K562 (cell line): Measurements from ENCODE around the gene FAM117A. TPM values are rescaled to one million over a fixed set of nuclear protein-coding genes. Genes with fewer than 3 reads are reported as not detected.
A peak's percentile ranks its signal among the peaks of the same experiment; 100 is the strongest.

ENCODE experiments used
- ELF1 ChIP-seq: fragments of 200-800 bp; sonication (Bioruptor generic); IDR thresholded peaks from 2 replicates; pipeline ENCODE4 v1.6.1; 2016; ENCODE audit warnings: missing genetic modification characterization, missing compliant biosample characterization
- EWSR1 ChIP-seq: fragments of 450-650 bp; IDR thresholded peaks from 2 replicates; pipeline ENCODE4 v1.6.1; 2018; ENCODE audit warnings: borderline replicate concordance, mild to moderate bottlenecking, low read depth, moderate library complexity; ENCODE audit not compliant: partially characterized antibody
- FOXA1 ChIP-seq: fragments of 450-650 bp; IDR thresholded peaks from 2 replicates; pipeline ENCODE4 v1.6.1; 2016; ENCODE audit warnings: mild to moderate bottlenecking, borderline replicate concordance
- FOXK2 ChIP-seq, 2 experiments: fragments of 450-650 bp; IDR thresholded peaks in 1 of 2; conservative IDR thresholded peaks in 1 of 2; 2 replicates each; pipeline ENCODE4 v1.6.1; 2016; ENCODE audit warnings: low read depth in 2 of 2, mild to moderate bottlenecking in 1 of 2
- FOXP1 ChIP-seq: sonication (generic); formaldehyde crosslinking; IDR thresholded peaks from 2 replicates; pipeline ENCODE4 v1.8.0; 2022; ENCODE audit warnings: mild to moderate bottlenecking, missing genetic modification reagents
- KDM5B ChIP-seq: fragments of 200-600 bp; sonication (generic); IDR thresholded peaks from 2 replicates; pipeline ENCODE4 v1.6.1; 2012; ENCODE audit warnings: low read depth, mild to moderate bottlenecking, moderate library complexity, low read length, control low read depth, inconsistent platforms; ENCODE audit not compliant: insufficient replicate concordance
- MBD2 ChIP-seq: sonication (generic); IDR thresholded peaks from 2 replicates; pipeline ENCODE4 v1.6.1; 2016; ENCODE audit warnings: low read depth, borderline replicate concordance
- NR2C1 ChIP-seq, 2 experiments: fragments of 450-650 bp; IDR thresholded peaks; 2 replicates each; pipeline ENCODE4 v1.6.1; 2017; ENCODE audit warnings: mild to moderate bottlenecking in 2 of 2, antibody characterized with exemption in 1 of 2, inconsistent platforms in 1 of 2, missing compliant biosample characterization in 1 of 2, missing genetic modification characterization in 1 of 2
- NR4A1 ChIP-seq, 2 experiments: fragments of 250-450 bp in 1 of 2; fragments of 450-650 bp in 1 of 2; sonication (Bioruptor Pico) in 1 of 2; IDR thresholded peaks; 2 replicates each; pipeline versions ENCODE4 v1.4.0 to v1.6.1; 2016 to 2020; ENCODE audit warnings: mild to moderate bottlenecking in 2 of 2, missing compliant biosample characterization in 1 of 2, missing genetic modification characterization in 1 of 2, moderate library complexity in 1 of 2
- SRF ChIP-seq, 2 experiments: fragments of 250-450, 450-650 bp in 1 of 2; sonication (Bioruptor Pico) in 1 of 2; sonication (generic) in 1 of 2; formaldehyde crosslinking; IDR thresholded peaks; 2 replicates each; pipeline versions ENCODE4 v1.5.0 to v1.5.1; 2020 to 2022; ENCODE audit warnings: mild to moderate bottlenecking in 1 of 2, missing genetic modification reagents in 1 of 2
- ZNF282 ChIP-seq: sonication (generic); formaldehyde crosslinking; IDR thresholded peaks from 2 replicates; pipeline ENCODE4 v1.8.1; 2023; ENCODE audit warnings: missing genetic modification reagents
- ZNF445 ChIP-seq: fragments of 250-450 bp; sonication (Bioruptor Pico); IDR thresholded peaks from 2 replicates; pipeline ENCODE4 v1.4.0; 2020; ENCODE audit warnings: low read depth, mild to moderate bottlenecking, moderate library complexity
- ZNF696 ChIP-seq: fragments of 250-450 bp; sonication (Bioruptor Pico); conservative IDR thresholded peaks from 2 replicates; pipeline ENCODE4 v1.4.0; 2020; ENCODE audit warnings: mild to moderate bottlenecking, moderate library complexity
- ZNF780A ChIP-seq: fragments of 250-450 bp; sonication (Bioruptor Pico); IDR thresholded peaks from 2 replicates; pipeline ENCODE4 v1.5.0; 2021; ENCODE audit warnings: mild to moderate bottlenecking
- polyA plus RNA-seq, 8 experiments: library from polyadenylated mRNA; depleted of rRNA in 4 of 8; stranded (reverse) in 5 of 8; unstranded in 3 of 8; fragments of >200 nt; fragmentation: Nextera tagmentation in 2 of 8; fragmentation: Illumina TruSeq in 1 of 8; extraction: Ambion mirVana in 2 of 8; extraction: Trizol in 1 of 8; gene quantifications; 2 replicates each; pipeline versions ENCODE4 v1.2.1 to v1.2.3, GENCODE V29; 2011 to 2014; ENCODE audit warnings: inconsistent platforms in 1 of 8, missing spikeins in 1 of 8
- total RNA-seq, 7 experiments: library from RNA; depleted of rRNA in 6 of 7; stranded (reverse); fragments of >200 nt in 6 of 7; fragmentation: Illumina TruSeq in 2 of 7; extraction: Trizol in 2 of 7; gene quantifications; 2 replicates each; pipeline versions ENCODE4 v1.2.1 to v1.2.3, GENCODE V29; 2011 to 2021; ENCODE audit warnings: low replicate concordance in 1 of 7
- TF ChIP-seq, protein P1 (sequence below): fragments of 250-450 bp; sonication (Bioruptor Pico); IDR thresholded peaks from 2 replicates; pipeline ENCODE4 v1.8.0; 2021; ENCODE audit warnings: borderline replicate concordance, mild to moderate bottlenecking, moderate library complexity; ENCODE audit not compliant: poor library complexity, severe bottlenecking
- TF ChIP-seq, protein P2 (sequence below): fragments of 450-650 bp; formaldehyde crosslinking; IDR thresholded peaks from 2 replicates; pipeline ENCODE4 v1.4.0; 2022; ENCODE audit warnings: mild to moderate bottlenecking, moderate library complexity
- TF ChIP-seq, protein P3 (sequence below), 2 experiments: IDR thresholded peaks; 2 replicates each; pipeline ENCODE4 v1.6.1; 2012; ENCODE audit warnings: improper control_type of control experiment in 2 of 2, low read depth in 2 of 2, low read length in 2 of 2, borderline replicate concordance in 1 of 2
- TF ChIP-seq, protein P4 (sequence below): fragments of 450-650 bp; formaldehyde crosslinking; conservative IDR thresholded peaks from 2 replicates; pipeline ENCODE4 v1.4.0; 2022; ENCODE audit warnings: mild to moderate bottlenecking, missing genetic modification characterization
- TF ChIP-seq, protein P5 (sequence below): fragments of 250-450 bp; sonication (Bioruptor Pico); IDR thresholded peaks from 2 replicates; pipeline ENCODE4 v1.5.0; 2022; ENCODE audit warnings: mild to moderate bottlenecking

The FAM117A gene
- total and polyA plus RNA-seq, 9 of the 15 experiments (the other 6 are each of a cell fraction or from before 2014, with no cell fraction given) = 3.1 to 79.7 (median 36.6) TPM

DNA sequence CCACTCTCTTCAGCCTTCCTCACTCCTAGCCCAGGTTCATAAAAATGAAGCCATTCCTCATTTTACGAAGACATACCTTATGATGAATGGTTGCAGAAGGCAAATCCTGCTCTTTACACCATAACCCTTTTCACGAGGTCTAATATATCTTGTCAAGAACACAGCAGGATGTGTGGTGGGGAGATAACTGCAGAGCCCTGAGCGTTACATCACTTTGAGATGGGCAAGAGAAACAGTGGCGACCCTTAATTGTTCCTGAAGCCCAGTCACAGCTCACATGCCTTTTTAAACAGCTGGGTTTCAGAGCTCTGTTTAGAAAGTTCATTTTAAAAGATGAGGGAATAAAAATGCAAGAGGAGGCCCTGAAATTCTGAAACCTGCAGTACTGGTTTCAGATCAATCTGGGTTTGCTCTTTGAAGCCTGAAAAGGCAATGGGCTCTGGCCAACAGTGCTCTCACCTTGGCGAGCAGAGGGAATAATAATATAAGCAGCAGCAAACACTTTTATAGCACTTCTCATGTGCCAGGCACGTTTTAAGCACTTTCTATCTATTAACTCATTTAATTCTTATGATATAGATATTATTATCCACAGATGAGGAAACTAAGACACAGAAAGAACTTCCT, 2.9 kb downstream of the FAM117A start (continued):
- no peak for TF ChIP-seq ZNF445
- no peak for TF ChIP-seq NR4A1 (CRISPR knock-in tag; IDR thresholded peaks at IDR 0.05)
- TF ChIP-seq NR4A1 (tag; IDR thresholded peaks at IDR 0.05) = no peak
- no peak; a peak in 1 of 4 replicates for TF ChIP-seq FOXK2 (conservative IDR thresholded peaks at IDR 0.05 in 1 of 2, IDR thresholded peaks at IDR 0.05 in 1 of 2; ENCODE audit: low read depth in 2 of 2)
- TF ChIP-seq, protein P1, sequence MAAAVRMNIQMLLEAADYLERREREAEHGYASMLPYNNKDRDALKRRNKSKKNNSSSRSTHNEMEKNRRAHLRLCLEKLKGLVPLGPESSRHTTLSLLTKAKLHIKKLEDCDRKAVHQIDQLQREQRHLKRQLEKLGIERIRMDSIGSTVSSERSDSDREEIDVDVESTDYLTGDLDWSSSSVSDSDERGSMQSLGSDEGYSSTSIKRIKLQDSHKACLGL (CRISPR knock-in tag) = no peak
- TF ChIP-seq, protein P2, sequence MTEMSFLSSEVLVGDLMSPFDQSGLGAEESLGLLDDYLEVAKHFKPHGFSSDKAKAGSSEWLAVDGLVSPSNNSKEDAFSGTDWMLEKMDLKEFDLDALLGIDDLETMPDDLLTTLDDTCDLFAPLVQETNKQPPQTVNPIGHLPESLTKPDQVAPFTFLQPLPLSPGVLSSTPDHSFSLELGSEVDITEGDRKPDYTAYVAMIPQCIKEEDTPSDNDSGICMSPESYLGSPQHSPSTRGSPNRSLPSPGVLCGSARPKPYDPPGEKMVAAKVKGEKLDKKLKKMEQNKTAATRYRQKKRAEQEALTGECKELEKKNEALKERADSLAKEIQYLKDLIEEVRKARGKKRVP (CRISPR knock-in tag) = 0 out of 2 replicates have a peak, but pooled peaks have one; percentile 23
- TF ChIP-seq MBD2 = no peak
- TF ChIP-seq, protein P3, sequence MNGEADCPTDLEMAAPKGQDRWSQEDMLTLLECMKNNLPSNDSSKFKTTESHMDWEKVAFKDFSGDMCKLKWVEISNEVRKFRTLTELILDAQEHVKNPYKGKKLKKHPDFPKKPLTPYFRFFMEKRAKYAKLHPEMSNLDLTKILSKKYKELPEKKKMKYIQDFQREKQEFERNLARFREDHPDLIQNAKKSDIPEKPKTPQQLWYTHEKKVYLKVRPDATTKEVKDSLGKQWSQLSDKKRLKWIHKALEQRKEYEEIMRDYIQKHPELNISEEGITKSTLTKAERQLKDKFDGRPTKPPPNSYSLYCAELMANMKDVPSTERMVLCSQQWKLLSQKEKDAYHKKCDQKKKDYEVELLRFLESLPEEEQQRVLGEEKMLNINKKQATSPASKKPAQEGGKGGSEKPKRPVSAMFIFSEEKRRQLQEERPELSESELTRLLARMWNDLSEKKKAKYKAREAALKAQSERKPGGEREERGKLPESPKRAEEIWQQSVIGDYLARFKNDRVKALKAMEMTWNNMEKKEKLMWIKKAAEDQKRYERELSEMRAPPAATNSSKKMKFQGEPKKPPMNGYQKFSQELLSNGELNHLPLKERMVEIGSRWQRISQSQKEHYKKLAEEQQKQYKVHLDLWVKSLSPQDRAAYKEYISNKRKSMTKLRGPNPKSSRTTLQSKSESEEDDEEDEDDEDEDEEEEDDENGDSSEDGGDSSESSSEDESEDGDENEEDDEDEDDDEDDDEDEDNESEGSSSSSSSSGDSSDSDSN (IDR thresholded peaks at IDR 0.05; ENCODE audit: borderline replicate concordance in 1 of 2, low read depth in 2 of 2, low read length in 2 of 2) = no peak
- TF ChIP-seq, protein P4, sequence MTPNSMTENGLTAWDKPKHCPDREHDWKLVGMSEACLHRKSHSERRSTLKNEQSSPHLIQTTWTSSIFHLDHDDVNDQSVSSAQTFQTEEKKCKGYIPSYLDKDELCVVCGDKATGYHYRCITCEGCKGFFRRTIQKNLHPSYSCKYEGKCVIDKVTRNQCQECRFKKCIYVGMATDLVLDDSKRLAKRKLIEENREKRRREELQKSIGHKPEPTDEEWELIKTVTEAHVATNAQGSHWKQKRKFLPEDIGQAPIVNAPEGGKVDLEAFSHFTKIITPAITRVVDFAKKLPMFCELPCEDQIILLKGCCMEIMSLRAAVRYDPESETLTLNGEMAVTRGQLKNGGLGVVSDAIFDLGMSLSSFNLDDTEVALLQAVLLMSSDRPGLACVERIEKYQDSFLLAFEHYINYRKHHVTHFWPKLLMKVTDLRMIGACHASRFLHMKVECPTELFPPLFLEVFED (CRISPR knock-in tag) = no peak
- no peak for TF ChIP-seq KDM5B
- no peak for TF ChIP-seq ELF1 (tag)
- no peak for TF ChIP-seq FOXA1
- TF ChIP-seq FOXP1 (CRISPR knock-in tag) = no peak
- TF ChIP-seq, protein P5, sequence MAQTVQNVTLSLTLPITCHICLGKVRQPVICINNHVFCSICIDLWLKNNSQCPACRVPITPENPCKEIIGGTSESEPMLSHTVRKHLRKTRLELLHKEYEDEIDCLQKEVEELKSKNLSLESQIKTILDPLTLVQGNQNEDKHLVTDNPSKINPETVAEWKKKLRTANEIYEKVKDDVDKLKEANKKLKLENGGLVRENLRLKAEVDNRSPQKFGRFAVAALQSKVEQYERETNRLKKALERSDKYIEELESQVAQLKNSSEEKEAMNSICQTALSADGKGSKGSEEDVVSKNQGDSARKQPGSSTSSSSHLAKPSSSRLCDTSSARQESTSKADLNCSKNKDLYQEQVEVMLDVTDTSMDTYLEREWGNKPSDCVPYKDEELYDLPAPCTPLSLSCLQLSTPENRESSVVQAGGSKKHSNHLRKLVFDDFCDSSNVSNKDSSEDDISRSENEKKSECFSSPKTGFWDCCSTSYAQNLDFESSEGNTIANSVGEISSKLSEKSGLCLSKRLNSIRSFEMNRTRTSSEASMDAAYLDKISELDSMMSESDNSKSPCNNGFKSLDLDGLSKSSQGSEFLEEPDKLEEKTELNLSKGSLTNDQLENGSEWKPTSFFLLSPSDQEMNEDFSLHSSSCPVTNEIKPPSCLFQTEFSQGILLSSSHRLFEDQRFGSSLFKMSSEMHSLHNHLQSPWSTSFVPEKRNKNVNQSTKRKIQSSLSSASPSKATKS (CRISPR knock-in tag) = no peak
- TF ChIP-seq NR2C1 (IDR thresholded peaks at IDR 0.05) = no peak
- TF ChIP-seq NR2C1 (tag; IDR thresholded peaks at IDR 0.05) = 0 out of 2 replicates have a peak, but pooled peaks have one; percentile 29
- TF ChIP-seq ZNF780A = no peak
- no peak for TF ChIP-seq ZNF282 (CRISPR knock-in tag)
- no peak for TF ChIP-seq EWSR1
- no peak for TF ChIP-seq SRF (CRISPR knock-in tag; IDR thresholded peaks at IDR 0.05)
- TF ChIP-seq ZNF696 (CRISPR knock-in tag) = no peak
